Cerebellar nuclear complex (tissue), 1 donor: Measurements from ENCODE around the gene CACNA2D1.

Experiments
- DNase-seq, 2 experiments: peaks; one replicate each; lab custom pipeline; 2025; lab: John Stamatoyannopoulos, UW

Gene CACNA2D1

DNA sequence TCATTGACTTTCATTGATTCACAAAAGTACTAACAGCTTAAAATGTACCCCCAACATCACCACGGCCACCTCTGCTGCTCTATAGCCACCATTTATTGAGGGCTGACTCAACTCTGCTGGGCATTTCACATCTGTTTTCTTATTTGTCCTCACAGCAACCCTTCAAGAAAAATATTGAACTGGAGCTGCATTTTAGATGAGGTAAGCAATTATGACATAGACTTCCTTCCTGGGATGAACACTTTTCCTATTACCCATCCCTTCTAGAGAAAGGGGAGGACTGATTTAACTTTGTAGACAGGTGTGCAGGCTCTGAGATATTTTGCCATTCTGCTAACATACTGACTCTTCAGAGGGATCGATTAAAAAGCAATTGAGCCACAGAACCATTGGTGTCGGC is 217.4 kb downstream of the CACNA2D1 start:
- no peak for DNase-seq

DNA sequence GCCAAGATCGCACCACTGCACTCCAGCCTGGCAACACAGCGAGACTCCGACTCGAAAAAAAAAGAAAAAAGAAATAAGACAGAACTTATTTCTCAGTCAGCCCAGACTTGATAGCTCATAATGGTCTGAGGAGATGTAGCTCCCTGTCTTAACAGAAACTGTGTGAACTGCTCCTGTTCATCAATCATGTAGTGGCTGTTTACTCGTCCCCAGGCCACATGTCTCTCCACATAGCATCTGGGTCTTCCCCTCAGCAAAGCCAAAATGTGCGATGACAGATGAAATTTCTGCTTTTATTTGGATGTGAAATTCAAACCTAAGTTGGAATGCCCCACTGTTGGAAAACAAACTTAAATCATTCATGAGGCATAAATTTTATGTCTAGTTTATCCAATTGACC is 219.0 kb downstream of the CACNA2D1 start:
- DNase-seq = no peak

DNA sequence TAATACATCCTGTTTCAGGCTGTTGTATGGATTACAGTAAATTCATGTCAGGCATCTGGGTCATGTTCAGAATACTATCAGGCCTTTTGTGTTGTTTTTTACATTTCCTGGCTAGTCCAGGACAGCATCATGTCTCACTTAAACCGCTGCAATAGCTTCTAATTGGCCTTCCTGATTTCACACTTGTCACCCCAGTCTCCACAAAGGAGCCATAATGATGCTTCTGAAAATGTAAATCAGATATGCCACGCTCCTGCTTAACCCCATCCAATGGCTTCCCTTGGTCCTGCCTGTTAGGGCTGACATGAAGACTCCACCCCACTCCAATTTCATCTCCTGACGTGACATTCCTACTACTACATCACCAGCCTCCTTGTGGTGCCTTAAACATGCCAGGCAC is 220.0 kb downstream of the CACNA2D1 start:
- no peak for DNase-seq

DNA sequence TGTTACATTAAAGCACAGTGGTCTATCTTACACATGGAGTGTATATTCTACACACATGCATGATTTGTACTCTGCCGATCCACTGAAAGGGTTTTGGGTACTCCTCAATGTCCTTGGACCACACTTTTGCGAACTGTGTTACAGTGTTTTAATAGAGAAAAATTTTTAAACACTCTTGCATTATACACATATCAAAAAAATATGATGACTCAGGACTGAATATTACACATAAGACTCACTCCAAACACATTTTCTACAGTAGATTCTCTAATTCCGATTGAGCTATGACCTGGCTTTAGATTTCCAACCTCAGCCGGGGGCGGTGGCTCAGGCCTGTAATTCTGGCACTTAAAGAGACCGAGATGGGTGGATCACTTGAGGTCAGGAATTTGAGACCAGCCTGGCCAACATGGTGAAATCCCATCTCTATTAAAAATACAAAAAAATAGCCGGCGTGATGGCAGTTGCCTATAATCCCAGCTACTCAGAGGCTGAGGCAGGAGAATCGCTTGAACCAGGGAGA is 222.4 kb downstream of the CACNA2D1 start:
- no peak for DNase-seq

DNA sequence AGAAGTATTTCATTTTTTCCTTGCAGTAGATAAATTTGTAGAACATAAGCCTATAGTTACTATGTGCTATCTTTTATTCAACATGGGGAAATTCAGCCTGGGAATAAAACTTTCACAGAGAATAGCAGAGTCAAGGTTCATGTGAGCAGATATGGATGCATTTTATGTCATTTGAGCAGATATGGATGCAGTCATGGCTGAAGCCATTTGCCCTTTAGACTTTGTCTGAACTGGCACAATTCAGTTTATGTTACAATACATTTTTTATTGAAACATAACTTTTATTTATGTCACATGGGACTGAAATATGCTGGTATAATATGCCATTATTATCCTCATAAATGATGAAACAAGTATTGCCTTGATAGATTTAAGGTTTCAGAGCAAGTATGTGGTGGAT is 231.1 kb downstream of the CACNA2D1 start:
- DNase-seq = no peak

DNA sequence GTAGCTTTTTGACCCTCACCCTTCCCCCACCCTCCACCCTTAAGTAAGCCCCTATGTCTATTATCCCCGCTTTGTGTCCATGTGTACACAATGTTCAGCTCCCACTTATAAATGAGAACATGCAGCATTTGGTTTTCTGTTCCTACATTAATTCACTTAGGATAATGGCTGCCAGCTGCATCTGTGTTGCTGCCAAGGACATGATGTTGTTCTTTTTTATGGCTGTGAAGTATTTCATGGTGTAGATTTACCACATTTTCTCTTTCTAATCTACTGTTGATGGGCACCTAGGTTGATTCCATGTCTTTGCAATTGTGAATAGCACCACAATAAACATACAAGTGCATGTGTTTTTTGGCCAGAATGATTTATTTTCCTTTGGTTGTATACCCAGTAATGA is 232.2 kb downstream of the CACNA2D1 start:
- no peak for DNase-seq

DNA sequence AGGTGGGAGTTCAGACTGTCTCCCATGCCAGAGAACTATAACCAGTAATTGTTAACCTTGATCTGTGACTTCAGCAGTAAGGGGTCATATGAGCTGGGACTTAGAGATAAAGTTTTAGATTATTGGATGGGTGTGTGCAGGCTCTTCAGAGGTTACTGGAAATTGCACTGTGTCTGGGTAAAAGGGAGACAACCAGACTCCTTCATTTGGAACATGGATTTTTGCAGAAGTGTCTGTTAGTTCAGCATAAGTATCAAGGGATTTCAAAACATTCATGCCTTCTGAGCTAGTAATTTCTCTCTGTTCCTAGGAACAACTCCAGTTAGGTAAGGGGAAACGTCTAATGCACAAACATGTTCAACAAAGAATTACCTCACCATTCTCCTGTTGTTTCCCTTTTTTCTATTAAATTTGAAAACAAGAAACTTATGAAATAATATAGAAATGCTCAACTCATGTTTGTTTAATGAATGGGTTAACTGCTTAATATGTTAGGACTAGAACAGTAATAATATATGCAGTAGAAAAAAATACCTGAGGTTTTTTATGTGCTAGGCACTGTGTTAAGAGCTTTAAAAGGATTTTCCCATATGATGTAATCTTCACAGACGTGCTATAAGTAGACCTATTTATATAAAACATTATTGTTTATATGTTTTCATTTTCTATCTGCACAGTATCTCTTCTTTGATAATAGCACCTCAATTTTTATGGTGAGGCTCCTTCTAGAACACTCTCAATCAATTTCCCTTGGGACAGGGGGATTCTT is 233.0 kb downstream of the CACNA2D1 start:
- DNase-seq = no peak

DNA sequence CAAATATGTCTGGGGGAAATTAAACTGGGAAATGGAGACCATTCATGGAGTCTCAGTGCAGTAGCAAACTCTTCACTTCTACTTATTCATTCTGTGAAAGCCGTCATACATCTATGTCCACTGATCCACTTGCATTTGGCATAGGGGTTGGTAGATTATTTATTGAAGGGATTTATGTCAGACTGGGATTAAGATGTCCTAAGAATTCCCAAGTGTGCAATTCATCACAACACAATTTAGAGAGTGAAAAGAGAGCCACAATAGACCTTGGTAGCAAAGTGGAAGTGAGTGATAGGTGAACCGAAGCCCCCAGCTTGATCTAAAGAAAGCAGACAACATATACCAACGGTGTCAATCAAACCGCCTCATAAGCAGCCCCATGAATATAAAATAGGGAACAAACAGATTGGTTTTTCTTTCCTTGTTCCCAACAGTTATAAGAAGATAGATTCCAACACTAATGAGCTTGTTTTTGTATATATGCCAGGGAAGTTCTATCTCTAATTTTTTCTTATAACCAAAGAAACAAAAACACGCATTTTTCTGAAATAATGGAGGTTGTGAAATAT is 234.3 kb downstream of the CACNA2D1 start:
- DNase-seq = no peak

DNA sequence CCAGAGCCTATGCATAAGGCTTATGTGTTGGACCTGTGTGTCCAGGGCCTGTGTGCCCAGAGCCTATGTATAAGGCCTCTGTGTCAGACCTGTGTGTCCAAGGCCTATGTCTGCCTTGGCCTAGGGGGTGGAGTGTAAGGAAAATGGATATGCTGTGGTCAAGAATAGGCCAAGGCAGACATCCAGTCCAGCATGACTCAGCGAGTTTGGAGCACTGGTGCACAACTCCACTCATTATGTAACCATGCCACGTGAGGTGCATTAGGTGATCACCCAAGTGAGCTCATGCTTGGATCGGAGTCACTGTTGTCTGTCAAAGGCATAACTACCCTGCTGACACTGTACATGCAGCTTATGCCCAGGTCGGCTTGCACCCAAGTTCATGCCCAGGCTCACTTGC is 238.9 kb downstream of the CACNA2D1 start:
- DNase-seq = no peak

DNA sequence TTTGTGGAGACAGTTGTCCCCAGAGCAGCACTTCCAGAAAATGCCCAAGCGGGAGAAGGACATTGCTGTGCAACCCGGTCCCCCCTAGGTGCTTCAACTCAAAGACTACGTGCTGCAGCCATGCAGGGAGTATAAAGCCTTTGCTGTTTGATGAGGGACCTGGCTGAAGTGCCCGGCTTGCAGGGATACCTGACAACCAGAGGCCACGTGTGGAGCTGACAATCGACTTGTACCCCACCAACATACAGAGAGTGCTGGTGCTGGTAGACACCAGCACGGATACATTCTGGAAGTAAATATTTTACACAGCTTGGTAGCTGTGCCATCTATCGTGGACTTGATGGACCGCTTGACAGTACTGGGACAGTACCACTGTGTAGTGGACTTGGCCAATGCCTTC is 240.6 kb downstream of the CACNA2D1 start:
- DNase-seq = no peak

DNA sequence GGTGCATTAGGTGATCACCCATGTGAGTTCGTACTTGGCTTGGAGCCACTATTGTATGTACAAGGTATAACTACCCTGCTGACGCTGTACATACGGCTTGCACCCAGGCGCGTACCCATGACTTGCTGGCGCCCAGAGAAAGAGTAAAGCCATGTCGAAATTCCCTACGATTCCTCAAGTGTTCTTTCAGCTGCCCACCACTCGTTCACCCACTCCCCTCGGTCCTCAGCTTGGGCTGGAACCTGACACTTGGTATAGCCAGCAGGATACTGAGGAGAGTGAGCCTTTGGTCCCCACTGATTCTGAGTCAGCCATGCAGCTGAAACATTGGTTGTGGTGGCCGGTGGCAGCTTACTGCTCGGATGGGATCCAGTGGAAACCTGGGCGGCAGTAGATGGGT is 241.5 kb downstream of the CACNA2D1 start:
- no peak for DNase-seq

DNA sequence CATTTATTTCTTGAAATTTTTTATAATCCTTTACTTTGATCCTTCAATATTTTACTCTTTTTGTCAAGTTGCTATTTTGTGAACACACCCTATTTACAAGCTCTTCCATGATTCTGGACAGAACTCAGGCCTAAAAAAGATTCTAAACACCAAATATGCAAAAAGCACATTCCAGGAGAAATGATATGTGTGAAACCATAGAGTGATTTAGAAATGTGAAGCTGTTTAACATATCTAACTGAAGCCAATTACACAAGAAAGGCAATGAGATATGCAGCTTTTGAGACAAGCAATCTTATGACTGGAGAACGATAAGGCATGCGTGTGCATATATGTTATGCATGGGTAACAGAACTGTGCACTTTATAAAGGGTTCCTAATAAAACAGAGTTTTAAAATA is 243.0 kb downstream of the CACNA2D1 start:
- DNase-seq = no peak

DNA sequence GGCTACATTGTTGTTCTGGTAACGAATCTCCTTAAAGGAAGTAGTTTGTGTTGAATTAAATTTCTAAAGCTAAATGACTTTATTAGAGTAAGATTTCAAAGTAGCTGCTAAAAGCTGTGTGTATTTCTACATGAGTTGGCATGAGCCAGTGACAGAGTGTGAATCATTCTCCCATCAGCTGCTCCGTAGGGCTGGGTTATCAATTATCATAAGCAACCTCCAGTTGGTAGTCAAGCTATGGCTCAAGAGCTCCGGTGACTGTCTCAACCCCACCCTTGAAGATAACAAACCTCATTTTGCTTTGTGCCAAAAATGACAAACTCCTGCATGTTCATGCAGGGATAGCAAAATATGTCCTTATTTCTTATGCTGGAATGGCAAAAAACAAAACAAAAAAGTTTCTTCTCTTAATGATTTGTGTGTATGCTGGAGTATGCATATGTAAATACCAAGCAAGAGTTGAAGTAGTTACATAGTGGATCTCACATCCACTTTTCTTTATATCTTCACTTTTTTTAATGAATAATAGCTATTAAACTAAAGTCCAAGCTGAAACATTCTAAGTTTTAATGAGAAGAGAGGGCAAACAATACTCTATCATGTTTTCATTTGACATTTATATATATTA is 249.4 kb downstream of the CACNA2D1 start:
- DNase-seq = no peak

DNA sequence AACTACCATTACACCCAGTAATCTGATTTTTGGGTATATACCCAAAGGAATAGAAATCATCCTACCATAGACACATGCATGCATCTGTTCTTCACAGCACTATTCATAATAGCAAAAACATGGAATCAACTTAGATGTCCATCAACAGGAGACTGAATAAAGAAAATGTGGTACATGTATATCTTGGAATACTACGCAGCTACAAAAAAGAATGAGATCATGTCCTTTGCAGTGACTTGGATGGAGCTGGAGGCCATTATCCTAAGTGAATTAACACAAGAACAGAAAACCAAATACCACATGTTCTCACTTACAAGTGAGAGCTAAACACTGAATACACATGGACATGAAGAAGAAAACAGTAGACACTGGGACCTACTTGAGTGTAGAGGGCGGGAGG is 254.9 kb downstream of the CACNA2D1 start:
- DNase-seq = no peak

DNA sequence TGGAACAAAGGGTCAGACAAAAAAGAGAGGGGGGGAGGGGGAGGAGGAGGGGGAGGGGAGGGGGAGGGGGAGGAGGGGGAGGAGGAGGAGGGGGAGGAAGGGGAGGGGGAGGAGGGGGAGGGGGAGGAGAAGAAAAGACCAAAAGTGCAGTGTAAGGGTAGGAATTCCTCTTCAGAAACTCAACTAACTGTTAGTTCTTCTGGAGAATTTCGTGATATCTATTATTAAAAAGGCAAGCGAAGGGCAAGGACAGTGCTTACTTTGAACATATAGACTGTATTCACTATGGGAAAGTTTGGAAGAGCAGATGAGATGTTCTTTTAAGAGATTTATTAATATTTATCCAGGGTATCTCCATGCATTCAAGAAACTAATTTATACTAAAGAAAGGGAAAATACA is 258.1 kb downstream of the CACNA2D1 start:
- DNase-seq = no peak

DNA sequence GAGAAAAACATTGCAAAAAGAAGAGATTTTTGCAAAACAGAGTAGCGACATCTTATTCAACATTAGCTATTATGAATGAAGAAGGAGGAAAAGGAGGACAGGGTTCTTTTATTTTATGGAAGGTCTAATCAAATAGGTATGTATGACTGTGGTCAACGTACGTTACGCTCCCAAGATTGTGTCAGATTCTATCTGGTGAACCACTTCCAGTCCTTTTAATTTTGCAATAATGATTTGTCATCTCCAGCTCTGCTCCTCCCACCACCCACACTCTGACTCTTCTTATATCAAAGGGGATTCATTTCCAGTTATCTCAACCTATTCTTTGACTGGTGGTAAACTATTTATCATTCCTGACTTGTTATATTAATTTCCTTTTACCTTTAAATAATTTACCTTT is 259.9 kb downstream of the CACNA2D1 start:
- DNase-seq = no peak

DNA sequence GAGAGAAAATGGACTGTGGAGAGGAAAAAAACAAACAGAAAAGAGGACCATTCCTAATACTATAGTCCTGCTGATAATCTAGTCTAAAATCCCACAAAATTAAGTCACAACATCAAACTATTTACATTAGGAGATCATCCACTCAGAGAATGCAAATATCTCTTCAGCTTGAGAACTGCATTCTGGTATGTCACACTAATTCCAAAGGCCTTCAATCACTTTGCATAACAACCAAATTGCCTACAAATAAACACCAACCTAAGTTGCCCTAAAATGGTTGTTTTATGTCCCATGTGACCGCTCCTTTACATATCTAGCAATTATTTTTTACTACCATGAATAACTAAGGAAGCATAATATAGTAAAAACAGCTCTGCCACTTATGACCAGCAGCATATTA is 264.3 kb downstream of the CACNA2D1 start:
- no peak for DNase-seq

DNA sequence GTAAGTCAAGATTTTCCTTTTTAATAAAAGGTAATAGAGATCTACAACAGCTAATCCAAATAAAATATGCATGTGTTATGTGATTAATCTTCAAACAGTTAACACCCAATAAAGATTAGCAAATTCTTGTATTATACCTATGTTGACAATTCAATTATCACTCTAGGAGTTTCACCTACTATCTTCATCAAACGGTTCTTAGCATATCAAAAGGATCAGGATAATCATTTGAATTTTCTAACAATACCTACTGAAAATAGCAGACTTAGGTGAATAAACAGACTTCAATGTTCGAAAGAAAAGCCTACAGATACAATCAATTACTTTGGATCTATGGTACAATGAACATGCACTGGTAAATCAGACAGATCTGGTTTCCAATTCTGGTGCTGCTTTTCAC is 268.3 kb downstream of the CACNA2D1 start:
- no peak for DNase-seq

DNA sequence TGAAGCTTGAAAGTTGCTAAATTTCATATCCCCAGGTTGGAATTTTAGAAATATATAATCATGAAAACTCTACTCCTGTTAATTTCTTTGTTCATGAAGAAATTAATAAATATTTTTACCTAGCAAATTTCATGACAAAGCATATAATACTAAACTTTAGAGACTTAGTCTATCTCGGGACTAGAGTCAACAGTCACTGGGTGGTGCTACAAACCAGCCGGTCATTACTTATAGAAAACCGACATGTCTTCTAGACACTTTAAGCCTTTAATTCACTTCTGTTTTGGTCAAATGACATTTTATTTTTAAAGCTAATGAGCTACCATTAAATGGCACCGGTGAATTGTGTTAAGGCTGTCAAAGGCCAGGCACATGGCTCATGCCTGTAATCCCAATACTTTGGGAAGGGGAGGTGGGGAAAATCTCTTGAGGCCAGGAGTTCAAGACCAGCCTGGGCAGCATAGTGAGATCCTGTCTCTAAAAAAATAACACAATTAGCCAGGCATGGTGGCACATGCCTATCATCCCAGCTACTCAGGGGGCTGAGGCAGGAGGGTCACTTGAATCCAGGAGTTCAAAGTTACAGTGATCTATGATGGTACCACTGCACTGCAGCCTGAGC is 270.1 kb downstream of the CACNA2D1 start:
- DNase-seq = no peak

DNA sequence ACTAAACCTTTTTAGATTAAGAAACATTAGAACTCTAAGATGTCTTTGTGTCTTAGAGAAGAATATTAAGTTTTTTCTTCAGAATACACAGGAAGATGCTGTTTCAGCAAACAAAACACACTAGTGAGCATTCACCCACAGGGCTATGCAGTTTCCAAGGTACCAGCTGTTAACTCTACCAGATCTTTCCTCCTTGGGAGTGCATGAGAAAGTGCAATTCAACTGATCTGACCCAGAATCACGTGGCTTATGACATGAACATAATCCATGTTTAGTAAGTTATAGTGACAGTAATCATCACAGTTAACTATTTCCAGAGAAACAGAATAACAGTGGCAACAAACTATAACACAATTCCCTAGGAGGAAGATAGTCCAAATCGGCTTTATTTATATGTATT is 270.7 kb downstream of the CACNA2D1 start:
- no peak for DNase-seq

DNA sequence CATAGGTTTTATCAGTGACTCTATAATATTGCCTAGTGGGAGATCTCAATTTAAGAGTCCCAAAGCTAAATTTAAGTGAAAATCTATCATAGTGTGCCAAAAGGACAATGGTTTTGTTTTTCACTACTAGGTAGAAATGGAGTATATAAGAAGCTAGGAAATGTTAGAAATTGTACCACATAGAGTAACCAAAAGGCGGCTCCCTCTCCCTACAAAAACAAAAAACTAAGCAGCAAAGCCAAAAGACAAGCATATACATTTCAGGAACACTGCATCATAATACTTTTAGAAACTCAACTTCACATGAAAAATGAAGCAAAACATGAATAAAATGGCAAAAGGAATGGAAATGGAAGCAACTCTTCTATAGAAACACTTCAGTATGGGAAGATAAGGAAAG is 271.6 kb downstream of the CACNA2D1 start:
- DNase-seq = no peak

DNA sequence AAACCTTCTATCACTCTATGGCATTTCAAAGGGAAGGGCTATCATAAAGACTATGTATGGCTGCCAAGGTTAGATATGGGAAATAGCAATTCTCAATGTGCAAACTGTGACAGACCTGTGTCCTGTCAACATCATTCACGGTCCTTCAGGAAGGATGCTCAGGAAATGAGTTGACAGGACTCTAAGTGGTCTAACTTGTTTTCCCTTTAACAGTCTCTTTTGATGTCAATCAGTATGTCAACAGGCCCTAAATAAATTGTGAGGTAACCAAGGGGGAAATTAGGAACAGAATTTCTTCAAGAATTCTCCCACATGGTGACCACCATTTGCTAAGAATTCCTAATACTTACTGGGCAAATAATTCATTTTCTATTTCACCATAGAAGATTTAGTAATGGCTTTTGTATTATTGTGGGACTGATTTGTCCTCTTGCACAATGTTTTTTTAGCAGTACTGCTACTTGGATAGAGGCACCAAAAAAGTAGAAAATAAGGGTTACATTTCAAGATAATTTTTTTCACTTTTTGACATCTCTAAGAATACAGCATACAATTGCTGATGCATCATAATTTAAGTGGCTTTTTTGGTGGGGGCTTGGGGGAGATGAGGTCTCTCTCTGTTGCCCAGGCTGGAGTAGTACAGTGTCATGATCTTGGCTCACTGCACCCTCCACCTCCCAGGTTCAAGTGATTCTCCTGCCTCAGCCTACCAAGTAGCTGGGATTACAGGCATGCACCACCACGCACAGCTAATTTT is 275.8 kb downstream of the CACNA2D1 start:
- no peak for DNase-seq
